Ecto neural progenitor cell (in vitro differentiated cells): ENCODE measurements around the gene TSPEAR.

Experiments used
- DNase-seq: peaks from one replicate; pipeline ENCODE4 v3.0.0-alpha.2; 2018; ENCODE audit warnings: low spot score

Gene TSPEAR

GRCh38 chr21:44502171-44502958 is 209.0 kb downstream of the TSPEAR start:
- DNase-seq = no peak

DNA sequence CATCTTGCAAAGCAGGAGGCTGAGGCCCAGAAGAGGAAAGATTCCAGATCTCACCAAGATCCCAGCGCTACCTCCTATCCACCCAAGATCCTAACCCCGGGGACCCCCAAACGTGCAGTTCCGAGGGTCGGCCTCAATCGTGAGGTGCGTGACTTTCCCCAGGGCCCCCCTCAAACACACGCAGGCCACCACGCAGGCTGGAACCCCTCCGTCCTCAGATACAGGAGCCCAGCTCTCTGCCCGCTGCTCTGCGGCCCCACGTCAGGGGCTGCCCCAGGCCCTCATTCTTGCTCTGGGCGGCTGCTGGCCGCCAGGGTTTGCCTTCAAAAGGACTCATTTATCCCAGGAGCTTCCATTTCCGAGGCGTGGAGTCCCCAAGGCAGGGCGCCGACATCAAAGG is 211.3 kb downstream of the TSPEAR start:
- no peak for DNase-seq

DNA sequence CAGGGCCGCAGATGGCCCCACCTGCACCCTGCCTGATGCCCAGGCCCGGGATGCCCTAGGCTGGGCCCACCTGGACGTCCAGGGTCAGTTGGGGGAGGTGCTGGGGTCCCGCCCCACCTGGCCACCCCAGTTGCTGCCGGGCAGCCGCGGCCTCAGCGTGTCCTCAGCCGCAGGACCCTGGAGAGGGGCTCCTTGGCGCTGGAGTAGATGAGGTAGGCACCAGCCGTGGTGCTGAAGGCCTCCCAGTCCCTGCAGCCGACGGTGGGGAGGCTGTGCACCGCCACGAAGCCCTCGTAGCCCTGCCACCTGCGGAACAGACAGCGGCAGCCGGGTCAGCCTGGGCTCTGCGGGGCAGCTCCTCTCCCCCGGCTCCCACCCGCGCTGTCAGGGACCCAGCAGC is 211.7 kb downstream of the TSPEAR start:
- DNase-seq = no peak

DNA sequence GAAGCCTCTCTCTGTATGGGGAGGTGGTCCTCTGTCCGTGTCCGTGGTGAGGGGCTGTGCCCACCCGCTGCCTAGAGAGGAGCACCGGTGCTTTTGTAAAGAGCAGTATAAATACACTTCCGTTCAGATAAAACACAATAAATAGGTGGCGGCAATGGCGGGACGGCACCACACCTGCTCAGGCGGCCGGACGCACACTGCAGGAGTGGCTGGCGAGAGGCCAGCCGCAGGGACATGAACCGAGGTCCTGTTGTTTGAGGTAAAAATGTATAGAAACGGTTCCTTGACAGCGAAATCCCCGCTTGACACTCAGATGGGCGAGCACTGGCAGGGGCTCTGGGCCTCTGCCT is 212.2 kb downstream of the TSPEAR start:
- no peak for DNase-seq

DNA sequence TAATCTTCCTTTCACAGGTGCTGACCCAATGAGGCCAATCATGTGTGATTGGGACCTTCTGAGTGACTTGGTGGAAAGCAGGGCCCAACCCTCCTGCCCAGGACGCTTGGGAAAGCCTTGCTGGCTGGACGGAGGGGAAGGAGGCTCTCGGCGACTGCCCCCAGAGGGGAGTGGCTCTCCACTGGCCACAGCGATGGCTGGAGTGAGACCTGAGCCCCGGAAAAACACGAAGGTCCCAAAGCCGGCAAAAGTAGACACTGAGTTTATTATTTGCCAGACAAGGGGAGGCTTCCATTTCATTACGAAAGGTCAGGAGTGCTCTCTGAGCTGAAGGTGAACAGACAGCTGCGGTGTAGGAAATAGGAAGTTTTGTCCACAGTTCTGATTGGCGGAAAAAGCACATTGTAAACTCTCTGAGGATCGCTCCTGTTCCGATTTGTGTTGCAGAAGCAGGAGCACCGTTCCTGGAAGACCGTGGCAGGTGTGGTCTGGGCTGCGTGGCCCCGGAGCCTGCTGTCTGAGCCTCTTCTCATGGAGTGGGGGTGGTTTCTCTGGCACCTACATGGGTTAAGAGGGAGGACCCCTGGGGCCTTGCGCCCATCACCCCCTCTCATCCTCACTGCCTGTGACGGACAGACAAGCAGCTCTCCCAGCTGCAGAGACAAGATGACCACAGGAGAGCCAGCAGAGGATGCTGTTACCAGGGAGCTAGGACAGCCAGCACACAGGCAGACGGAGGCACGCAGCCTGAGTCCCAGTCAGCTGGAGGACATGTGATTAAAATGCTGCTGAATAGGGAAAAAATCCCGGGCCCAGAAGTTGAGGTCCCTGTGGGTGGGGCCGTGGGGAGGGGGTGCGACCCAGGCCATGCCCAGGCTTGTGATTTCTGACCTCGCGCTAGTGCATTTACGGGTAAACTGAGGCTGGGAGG is 212.8 kb downstream of the TSPEAR start:
- DNase-seq = no peak

DNA sequence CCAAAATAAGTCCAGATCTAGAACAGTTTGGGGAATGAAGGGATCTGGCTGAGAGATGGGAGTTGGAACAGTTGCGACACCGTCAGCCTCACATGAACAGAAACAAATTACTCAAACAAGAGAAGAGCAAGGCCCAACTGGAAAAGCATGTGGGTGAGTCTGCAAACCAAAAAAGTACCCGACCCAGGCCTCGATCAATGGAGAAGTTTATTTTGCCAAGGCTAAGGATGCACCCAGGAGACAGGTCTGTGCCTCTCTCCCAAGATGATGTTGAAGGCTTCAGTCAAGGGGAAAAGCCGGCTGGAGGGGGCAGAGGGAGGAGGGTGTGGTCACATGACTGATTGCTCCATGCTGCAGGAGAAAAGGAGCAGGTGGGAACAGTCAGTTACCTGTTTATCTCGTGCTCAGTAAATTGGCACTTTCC is 213.7 kb downstream of the TSPEAR start:
- no peak for DNase-seq

DNA sequence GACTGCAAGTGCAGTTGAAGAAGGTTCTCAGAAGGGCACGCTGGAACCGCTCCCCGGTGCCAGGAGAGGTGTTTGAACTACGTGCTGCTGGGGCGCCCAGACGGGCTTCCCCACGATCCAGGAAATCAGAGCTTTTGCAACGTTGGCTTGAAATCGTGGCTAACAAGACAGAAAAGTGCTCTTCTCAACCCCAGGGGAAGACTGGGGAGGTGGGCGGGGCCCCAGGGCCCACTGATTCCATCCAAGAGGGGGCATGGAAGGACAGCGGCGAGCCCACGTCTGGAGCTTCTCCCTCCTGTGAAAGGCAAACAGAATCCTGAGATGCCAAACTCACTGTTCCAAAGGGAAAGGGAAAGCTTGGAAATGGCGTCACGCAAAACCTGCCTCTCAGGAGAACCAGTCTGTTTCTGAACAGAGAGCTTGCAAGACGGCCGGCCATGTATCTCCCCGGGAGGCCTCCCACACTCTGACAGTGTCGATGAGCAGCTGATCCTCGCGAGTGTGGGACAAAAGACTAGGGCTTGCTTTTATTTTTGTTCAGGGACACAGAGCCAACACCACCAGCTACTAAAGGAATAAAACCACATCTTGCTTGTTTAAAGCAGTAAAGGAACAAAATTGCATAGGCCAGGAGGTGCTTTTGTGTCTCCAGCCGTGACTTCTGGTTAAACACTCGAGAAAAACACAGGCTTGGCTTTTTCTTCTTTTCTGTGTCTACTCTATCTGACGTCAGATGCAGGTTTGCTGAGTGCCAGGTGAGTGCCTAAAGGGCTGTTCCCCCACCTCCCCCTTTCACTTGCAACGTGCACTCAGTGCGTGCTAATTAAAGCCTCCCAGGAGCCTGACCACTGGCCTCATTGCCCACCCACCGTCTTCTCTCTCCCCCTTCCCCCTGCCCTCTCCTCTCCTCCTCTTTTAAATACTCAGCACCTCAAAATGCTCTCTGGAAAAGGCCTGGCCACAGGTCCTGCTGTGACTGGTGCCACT is 214.5 kb downstream of the TSPEAR start:
- DNase-seq = no peak

DNA sequence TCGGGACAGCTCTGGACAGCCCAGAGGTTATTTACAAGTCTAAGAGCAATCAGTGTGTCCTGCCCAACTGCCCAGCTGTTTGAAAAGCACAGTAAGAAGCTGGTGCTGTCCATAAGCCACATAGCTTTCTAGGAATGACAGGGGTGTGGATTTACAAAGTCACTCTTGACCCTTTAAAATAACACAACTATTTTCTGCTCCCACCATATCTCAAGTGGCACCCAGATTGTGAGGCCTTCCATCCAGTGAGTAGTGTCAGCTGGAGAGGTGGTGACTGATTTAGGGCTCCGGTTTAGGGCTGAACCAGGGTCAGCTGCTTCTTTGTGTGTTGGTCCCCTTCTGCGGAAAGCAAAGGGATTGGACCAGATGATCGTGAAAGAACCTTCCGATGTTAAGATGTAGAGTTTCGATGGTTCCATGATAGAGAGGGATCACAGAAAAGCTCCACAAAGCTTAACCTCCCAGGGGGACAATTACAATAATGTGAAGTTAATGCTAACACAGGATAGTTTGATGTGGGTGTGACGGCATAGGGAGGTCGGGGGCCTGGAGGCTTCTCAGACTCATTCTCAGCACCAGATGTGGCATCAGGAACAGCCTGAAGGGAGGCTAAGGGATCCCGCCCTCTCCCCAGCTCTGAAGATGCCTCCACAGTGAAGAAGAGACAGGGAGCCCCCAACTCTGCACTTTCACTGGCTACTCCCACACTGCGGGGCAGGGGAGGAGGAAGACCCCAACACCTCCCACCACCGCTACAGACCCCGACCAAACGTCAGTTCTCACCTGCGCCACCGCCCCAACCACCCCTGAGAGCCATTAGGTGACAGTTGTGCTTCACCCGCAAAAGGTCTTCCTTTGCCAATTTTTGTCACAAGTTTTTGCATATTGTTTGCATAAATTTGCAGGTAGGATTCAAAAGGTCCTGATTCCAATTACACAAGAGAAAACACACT is 215.5 kb downstream of the TSPEAR start:
- DNase-seq = no peak

DNA sequence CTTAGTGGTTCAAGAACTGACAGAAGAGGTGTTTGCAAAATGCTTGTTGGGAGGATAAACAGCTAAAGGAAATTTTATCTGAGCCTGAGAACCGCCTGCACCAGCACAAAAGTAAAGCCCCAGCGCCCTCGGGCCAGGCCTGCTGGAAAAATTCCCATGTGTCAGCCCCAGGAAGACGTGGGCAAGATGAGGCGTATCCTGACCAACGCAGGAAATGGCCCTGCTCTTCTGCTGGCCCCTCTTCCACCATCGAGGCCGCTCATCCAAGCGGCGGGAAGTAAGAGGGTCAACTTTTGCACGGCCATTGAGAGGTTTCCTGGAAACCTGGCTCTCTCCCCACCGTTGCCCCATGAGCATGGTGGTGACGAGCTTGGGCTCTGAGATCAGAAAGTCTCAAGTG is 216.4 kb downstream of the TSPEAR start:
- DNase-seq = no peak

DNA sequence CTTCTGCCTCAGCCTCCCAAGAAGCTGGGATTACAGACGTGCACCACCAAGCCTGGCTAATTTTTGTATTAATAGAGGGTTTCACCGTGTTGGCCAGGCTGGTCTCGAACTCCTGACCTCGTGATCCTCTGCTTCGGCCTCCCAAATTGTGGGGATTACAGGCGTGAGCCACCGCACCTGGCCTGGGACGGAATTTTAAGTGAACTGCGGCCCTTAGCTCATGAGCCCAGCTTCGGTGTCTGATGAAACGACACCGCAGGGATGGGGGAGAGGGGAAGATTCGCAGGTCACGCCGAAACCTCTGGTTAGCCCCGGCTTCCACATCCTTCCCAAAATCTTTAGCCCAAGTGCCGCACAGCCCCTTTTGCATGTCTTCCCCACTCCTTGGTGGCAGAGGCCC is 217.0 kb downstream of the TSPEAR start:
- no peak for DNase-seq

DNA sequence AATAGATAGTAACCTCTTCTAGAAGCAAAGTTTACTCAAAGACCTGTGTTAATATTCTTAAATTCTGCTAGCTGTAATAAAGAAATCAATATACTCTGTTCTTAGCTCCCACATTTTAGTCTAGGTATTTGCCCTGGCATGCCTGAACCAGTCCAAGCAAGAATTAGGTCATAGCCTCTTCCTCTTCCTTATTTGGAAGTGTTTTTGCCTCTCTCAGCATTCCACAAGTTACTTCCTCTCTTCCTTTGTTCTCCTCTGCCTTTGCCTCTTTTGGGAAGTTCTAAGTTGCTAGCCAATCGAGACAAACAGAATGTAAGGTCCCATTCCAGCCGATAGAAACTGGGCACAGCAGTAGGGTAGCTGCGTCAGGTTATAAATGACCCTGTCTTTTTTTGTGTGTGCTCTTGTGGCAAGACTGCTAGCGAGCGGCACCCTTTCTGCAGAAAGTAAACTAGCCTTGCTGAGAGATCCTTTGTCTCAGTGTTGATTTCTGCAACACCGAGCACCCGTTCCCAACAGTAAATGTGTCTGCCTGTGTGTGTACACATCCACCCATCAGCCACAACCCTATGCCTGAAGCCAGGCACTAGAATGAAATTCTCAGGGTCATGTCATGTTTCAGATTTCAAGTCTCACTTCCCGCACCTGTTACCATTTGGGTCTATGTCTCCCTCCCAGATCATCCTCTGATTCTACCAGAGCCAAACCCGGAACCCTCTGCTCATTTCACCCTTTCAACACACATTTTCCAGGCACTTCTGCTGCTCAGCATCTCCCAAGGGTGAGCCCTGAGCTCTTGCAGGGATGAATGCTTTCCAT is 218.6 kb downstream of the TSPEAR start:
- DNase-seq = no peak

- no peak for DNase-seq
Observed at GRCh38 chr21:44490816-44491215, 220.6 kb downstream of the TSPEAR start.

GRCh38 chr21:44490405-44490804 is 221.0 kb downstream of the TSPEAR start:
- DNase-seq = no peak

DNA sequence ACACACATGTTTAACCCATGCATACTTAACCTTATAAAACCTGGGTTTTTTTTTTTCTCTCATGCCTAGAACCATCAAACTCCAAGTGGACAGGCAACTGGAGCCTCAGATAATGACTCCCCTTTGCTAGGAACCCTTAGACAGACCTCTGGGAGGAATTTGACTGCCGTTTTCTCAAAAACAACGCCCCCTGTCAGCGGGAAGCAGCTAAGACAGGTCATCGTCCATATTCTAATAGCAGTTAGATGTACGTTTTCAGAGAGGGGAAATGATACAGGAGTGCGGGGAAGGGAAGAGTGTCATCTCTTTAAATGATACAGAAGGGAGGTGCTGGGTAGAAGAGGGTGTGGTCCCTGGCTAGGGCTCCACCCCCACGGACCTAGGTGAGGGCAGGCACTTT is 221.4 kb downstream of the TSPEAR start:
- DNase-seq = no peak

DNA sequence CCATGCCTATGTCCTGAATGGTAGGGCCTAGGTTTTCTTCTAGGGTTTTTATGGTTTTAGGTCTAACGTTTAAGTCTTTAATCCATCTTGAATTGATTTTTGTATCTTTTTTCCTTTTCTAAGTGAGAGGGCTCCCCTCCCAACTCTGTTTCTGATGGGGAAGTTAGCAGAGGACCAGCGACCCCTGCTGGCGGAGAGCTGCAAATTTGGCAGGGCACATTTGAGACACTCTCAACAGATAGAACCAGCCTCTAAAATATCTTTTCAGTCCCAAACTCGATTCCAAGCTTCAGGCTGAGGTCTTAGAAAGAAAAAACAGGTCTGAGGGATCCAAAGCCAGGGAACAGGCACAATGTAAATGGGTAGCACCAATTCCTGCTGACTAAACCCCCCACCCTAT is 223.5 kb downstream of the TSPEAR start:
- no peak for DNase-seq

- DNase-seq = no peak
Observed at GRCh38 chr21:44486302-44486701, 225.1 kb downstream of the TSPEAR start.

- no peak for DNase-seq
Observed at GRCh38 chr21:44485796-44486195, 225.6 kb downstream of the TSPEAR start.

DNA sequence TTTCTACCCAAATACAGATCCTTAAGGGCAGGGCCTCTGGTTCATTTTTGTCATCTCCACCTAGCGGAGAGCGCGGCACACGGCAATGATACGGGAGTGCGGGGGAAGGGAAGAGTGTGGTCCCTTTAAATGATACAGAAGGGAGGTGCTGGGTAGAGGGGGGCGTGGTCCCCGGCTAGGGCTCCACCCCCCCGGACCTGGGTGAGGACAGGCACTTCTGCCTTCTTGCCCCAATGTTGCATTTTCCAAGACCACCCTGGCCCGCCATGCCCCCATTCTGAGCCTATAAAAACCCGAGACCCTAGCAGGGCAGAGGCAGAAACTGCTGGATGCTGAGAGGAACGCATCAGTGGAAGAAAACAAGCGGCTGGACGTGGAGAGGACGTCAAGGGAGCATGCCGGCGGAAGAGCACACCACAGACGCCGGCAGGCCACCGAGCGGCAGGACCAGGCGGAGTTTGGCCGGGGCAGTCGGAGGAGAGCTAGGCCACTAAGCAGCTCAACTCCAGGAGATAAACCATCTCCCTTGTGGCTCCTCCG is 226.0 kb downstream of the TSPEAR start:
- peak; percentile 83 for DNase-seq

DNA sequence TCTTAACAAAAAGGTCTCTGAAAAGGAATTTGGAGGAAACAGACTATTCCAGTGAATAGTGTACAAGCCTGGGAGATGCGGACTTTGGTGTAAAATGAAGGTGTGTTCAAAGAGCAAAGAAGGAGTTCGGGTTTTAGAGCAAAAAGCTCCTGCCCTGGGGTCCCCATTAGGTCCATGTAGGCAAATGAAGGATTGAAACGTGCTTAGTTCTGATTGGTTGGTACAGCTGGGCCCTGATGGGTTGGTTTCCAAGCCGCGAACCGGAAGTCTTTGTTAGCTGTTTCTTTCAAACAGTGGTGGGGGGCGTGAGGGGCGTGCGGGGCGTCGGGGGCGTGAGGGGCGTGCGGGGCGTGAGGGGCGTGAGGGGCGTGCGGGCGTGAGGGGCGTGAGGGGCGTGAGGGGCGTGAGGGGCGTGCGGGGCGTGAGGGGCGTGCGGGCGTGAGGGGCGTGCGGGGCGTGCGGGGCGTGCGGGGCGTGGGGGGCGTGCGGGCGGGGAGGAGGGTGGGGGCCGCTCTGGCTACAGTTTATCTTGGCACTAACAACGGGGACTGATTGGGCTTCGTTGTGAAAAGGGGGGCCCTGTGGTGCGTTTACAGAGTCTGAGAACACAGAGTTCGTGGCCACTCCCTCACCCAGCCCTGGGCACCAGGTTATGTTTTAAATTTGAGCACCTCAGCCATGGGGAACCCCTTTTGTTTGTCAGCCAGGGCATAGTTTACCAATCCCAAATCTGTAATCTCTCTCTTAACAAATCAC is 226.7 kb downstream of the TSPEAR start:
- DNase-seq = no peak
